HCT116 (cell line): Measurements from ENCODE around the gene MLLT3. TPM values are rescaled to one million over a fixed set of nuclear protein-coding genes. Genes with fewer than 3 reads are reported as not detected.

ENCODE experiments used
- ATAC-seq: fragments of 200-7000 bp; cut with Tn5 transposase; 2 replicates; pipeline ENCODE4 v1.9.1; 2020; ENCODE audit warnings: mild to moderate bottlenecking, moderate library complexity
- BruUV-seq: library from RNA; stranded (reverse); fragments of 400-500 nt; replicated peaks from 2 replicates; lab custom pipeline; 2021; lab: Mats Ljungman, UMichigan
- CTCF ChIA-PET: fragments of 300-600 bp; sonication (Branson Sonifier 250); formaldehyde crosslinking; loops from one replicate; lab custom pipeline; 2021; ENCODE audit warnings: antibody characterized with exemption; lab: Charles Lee
- POLR2A ChIA-PET: fragments of 300-600, 350-600 bp; sonication (Branson Sonifier 250); formaldehyde crosslinking; loops from one replicate; lab custom pipeline; 2021; ENCODE audit warnings: antibody characterized with exemption; lab: Charles Lee
- RAD21 ChIA-PET, 2 experiments: fragments of 300-600 bp; sonication (Branson Sonifier 250); formaldehyde crosslinking; loops; one replicate each; lab custom pipeline; 2023; ENCODE audit warnings: low total read pairs in 2 of 2; ENCODE audit not compliant: uncharacterized antibody in 2 of 2, unreplicated experiment in 2 of 2, low non-redundant PET in 1 of 2; lab: Charles Lee
- DNase-seq: peaks from one replicate; pipeline ENCODE4 v3.0.0-alpha.2; 2010; ENCODE audit warnings: low read depth, low spot score
- H2AFZ ChIP-seq: fragments of 200-600 bp; shearing (Covaris generic), sonication (generic); 2 replicates; pipeline ENCODE4 v1.6.1; 2017; ENCODE audit warnings: low read depth, mixed run types, mixed read lengths, antibody characterized with exemption, low read length; ENCODE audit not compliant: poor library complexity, severe bottlenecking
- H3K27ac ChIP-seq: 2 replicates; pipeline ENCODE4 v1.5.1; 2012; ENCODE audit warnings: low read depth, low read length
- H3K27me3 ChIP-seq: fragments of 200-600 bp; sonication (generic); 2 replicates; pipeline ENCODE4 v1.6.1; 2016; ENCODE audit warnings: mixed run types, low read length, mixed read lengths; ENCODE audit not compliant: insufficient read depth
- H3K36me3 ChIP-seq, 2 experiments: fragments of 200-500 bp in 1 of 2; fragments of 200-600 bp in 1 of 2; sonication (Bioruptor generic) in 1 of 2; sonication (generic) in 1 of 2; 2 replicates each; pipeline versions ENCODE4 v1.5.1 to v1.6.1; 2014 to 2016; ENCODE audit warnings: low read length in 2 of 2, inconsistent platforms in 1 of 2, mixed read lengths in 1 of 2, mixed run types in 1 of 2; ENCODE audit not compliant: insufficient read depth in 2 of 2, control insufficient read depth in 1 of 2
- H3K4me1 ChIP-seq, 2 experiments: fragments of 200-600 bp in 1 of 2; sonication (generic) in 1 of 2; 2 replicates each; pipeline versions ENCODE4 v1.5.1 to v1.6.1; 2012 to 2017; ENCODE audit warnings: low read length in 2 of 2, inconsistent platforms in 1 of 2, mild to moderate bottlenecking in 1 of 2, mixed read lengths in 1 of 2, mixed run types in 1 of 2, moderate library complexity in 1 of 2; ENCODE audit not compliant: insufficient read depth in 2 of 2, control insufficient read depth in 1 of 2
- H3K4me2 ChIP-seq: fragments of 200-600 bp; sonication (generic); 2 replicates; pipeline ENCODE4 v1.6.1; 2017; ENCODE audit warnings: mixed run types, low read length, mixed read lengths
- H3K4me3 ChIP-seq, 2 experiments: fragments of 200-600 bp in 1 of 2; sonication (generic) in 1 of 2; replicated peaks in 1 of 2; 2 replicates each; pipeline ENCODE4 v1.5.1; 2011 to 2016; ENCODE audit warnings: low read length in 2 of 2, control low read depth in 1 of 2, low read depth in 1 of 2, mild to moderate bottlenecking in 1 of 2, mixed read lengths in 1 of 2, mixed run types in 1 of 2
- H3K79me2 ChIP-seq: fragments of 200-600 bp; sonication (generic); 2 replicates; pipeline ENCODE4 v1.6.1; 2017; ENCODE audit warnings: mild to moderate bottlenecking, mixed run types, low read length, moderate library complexity, mixed read lengths; ENCODE audit not compliant: insufficient read depth
- H3K9ac ChIP-seq: fragments of 200-600 bp; sonication (generic); 2 replicates; pipeline ENCODE4 v1.6.1; 2016; ENCODE audit warnings: low read length, mixed read lengths
- H3K9me2 ChIP-seq: fragments of 200-600 bp; sonication (generic), shearing (Covaris generic); 2 replicates; pipeline ENCODE4 v1.6.1; 2017; ENCODE audit warnings: mixed run types, mild to moderate bottlenecking, moderate library complexity; ENCODE audit not compliant: insufficient read depth
- H3K9me3 ChIP-seq, 2 experiments: fragments of 200-500 bp in 1 of 2; fragments of 200-600 bp in 1 of 2; sonication (Bioruptor generic) in 1 of 2; sonication (generic) in 1 of 2; 2 replicates each; pipeline ENCODE4 v1.6.1; 2014 to 2017; ENCODE audit warnings: low read length in 2 of 2, mixed read lengths in 2 of 2, inconsistent platforms in 1 of 2, low read depth in 1 of 2, mild to moderate bottlenecking in 1 of 2, mixed run types in 1 of 2, moderate library complexity in 1 of 2; ENCODE audit not compliant: control insufficient read depth in 1 of 2, insufficient read depth in 1 of 2
- H4K20me1 ChIP-seq: fragments of 200-600 bp; sonication (generic), shearing (Covaris generic); 2 replicates; pipeline ENCODE4 v1.6.1; 2017; ENCODE audit warnings: mixed run types, mild to moderate bottlenecking, moderate library complexity; ENCODE audit not compliant: insufficient read depth
- CBX3 ChIP-seq: IDR thresholded peaks from 2 replicates; pipeline ENCODE4 v1.6.1; 2012; ENCODE audit warnings: low read depth
- CEBPB ChIP-seq: IDR thresholded peaks from 2 replicates; pipeline ENCODE4 v1.6.1; 2012; ENCODE audit warnings: low read depth
- ELF1 ChIP-seq: IDR thresholded peaks from 2 replicates; pipeline ENCODE4 v1.6.1; 2012; ENCODE audit warnings: low read depth, borderline replicate concordance
- EZH2phosphoT487 ChIP-seq: fragments of 200-600 bp; IDR thresholded peaks from 2 replicates; pipeline ENCODE4 v1.6.1; 2018; ENCODE audit warnings: antibody characterized with exemption, borderline replicate concordance
- MAX ChIP-seq: IDR thresholded peaks from 2 replicates; pipeline ENCODE4 v1.6.1; 2012
- POLR2AphosphoS5 ChIP-seq: IDR thresholded peaks from 2 replicates; pipeline ENCODE4 v1.6.1; 2011; ENCODE audit warnings: mild to moderate bottlenecking, low read depth, low read length, moderate library complexity
- RAD21 ChIP-seq: IDR thresholded peaks from 2 replicates; pipeline ENCODE4 v1.6.1; 2012; ENCODE audit warnings: low read depth, mild to moderate bottlenecking
- REST ChIP-seq: IDR thresholded peaks from 2 replicates; pipeline ENCODE4 v1.6.1; 2012; ENCODE audit warnings: low read depth
- SRF ChIP-seq: IDR thresholded peaks from 2 replicates; pipeline ENCODE4 v1.6.1; 2012; ENCODE audit warnings: low read depth
- TCF7L2 ChIP-seq: IDR thresholded peaks from 2 replicates; pipeline ENCODE4 v1.7.0; 2011; ENCODE audit warnings: borderline replicate concordance, inconsistent platforms; ENCODE audit not compliant: insufficient read depth, insufficient read length; ENCODE audit errors: extremely low read depth
- YY1 ChIP-seq: IDR thresholded peaks from 2 replicates; pipeline ENCODE4 v1.6.1; 2011; ENCODE audit warnings: low read length, low read depth, moderate library complexity, mild to moderate bottlenecking; ENCODE audit not compliant: insufficient replicate concordance; ENCODE audit errors: extremely low read depth
- intact Hi-C: fragments of 100-400 bp; cut with micrococcal nuclease; formaldehyde crosslinking; loops from 2 replicates; pipeline ENCODE4 v1.10.0; 2022
- total RNA-seq: library from RNA; stranded (reverse); gene quantifications from one replicate; pipeline ENCODE4 v1.2.1, GENCODE V29; 2021; ENCODE audit not compliant: unreplicated experiment

The MLLT3 gene
- total RNA-seq, 1 experiment from 2014 or later: 4.3 TPM

- no peak for TF ChIP-seq REST
- no peak for TF ChIP-seq ELF1
- TF ChIP-seq POLR2AphosphoS5: no peak
- TF ChIP-seq SRF: no peak
- no peak for TF ChIP-seq CBX3
- TF ChIP-seq YY1: no peak
- no peak for TF ChIP-seq TCF7L2
- TF ChIP-seq EZH2phosphoT487: no peak
- TF ChIP-seq RAD21: no peak
- TF ChIP-seq CEBPB: no peak
- TF ChIP-seq MAX: no peak
- CTCF ChIA-PET: no interaction called here
- H3K79me2 ChIP-seq: no peaks in the 10 kb centered on the region
These were observed 291.1 kb downstream of the MLLT3 start for GRCh38 chr9:20331095-20331685.

More at GRCh38 chr9:20331095-20331685, 291.1 kb downstream of the MLLT3 start:
- no peaks in the 10 kb centered on the region for H3K9me3 ChIP-seq
- H3K27ac ChIP-seq: no peak overlapping the region
- ATAC-seq: no peak
- no peak overlapping the region for H2AFZ ChIP-seq
- H3K27me3 ChIP-seq: peaks cover 15% of the 10 kb centered on the region
- ChIA-PET POLR2A (no interaction called here), RAD21 (no interaction called here)
- H3K4me1 ChIP-seq: no peaks in the 10 kb centered on the region
- no peak overlapping the region for H3K4me2 ChIP-seq
- H3K36me3 ChIP-seq: no peaks in the 10 kb centered on the region
- no peak for DNase-seq
- intact Hi-C loops: loop anchor here (10.0 kb wide), 1 partner anchor 396 kb away; no protein-coding TSS in a partner anchor
- no peak overlapping the region for H3K9ac ChIP-seq
- BruUV-seq: no TSS peak
- no peaks in the 10 kb centered on the region for H4K20me1 ChIP-seq
- H3K4me3 ChIP-seq: no peak overlapping the region
- H3K9me2 ChIP-seq: no peaks in the 10 kb centered on the region
